DND-41 (cell line): ENCODE data around the gene L3MBTL4.

Experiments used
- EZH2 ChIP-seq: IDR thresholded peaks from 3 replicates; pipeline ENCODE4 v1.6.1; 2012; ENCODE audit warnings: borderline replicate concordance, low read depth, mild to moderate bottlenecking, moderate library complexity, low read length, inconsistent platforms; ENCODE audit not compliant: severe bottlenecking
- TF ChIP-seq, protein P1 (sequence below): IDR thresholded peaks from 2 replicates; pipeline ENCODE4 v1.5.1; 2012; ENCODE audit warnings: borderline replicate concordance, low read length, moderate library complexity, mild to moderate bottlenecking; ENCODE audit not compliant: poor library complexity, severe bottlenecking; ENCODE audit errors: extremely low read depth

DNA sequence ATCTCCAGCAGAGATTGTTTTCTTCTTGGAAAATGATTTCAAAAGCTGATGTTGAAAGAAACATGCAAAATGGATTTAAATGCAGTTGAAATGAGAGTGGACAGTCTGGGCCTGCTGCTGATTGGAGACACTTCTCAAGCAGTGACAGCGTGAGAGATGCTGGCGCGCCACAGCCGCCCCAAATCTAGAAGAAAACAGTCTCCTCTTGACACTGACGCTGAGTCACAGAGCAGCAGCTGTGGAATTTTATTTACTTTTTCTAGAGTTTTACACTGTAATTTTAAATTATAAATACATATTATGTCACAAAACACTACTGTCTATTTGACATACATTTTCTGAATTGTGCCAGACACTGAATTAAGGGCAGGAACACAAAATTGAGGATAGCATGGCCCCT lies 397.5 kb downstream of the L3MBTL4 start:
- TF ChIP-seq EZH2: no peak
- TF ChIP-seq, protein P1, sequence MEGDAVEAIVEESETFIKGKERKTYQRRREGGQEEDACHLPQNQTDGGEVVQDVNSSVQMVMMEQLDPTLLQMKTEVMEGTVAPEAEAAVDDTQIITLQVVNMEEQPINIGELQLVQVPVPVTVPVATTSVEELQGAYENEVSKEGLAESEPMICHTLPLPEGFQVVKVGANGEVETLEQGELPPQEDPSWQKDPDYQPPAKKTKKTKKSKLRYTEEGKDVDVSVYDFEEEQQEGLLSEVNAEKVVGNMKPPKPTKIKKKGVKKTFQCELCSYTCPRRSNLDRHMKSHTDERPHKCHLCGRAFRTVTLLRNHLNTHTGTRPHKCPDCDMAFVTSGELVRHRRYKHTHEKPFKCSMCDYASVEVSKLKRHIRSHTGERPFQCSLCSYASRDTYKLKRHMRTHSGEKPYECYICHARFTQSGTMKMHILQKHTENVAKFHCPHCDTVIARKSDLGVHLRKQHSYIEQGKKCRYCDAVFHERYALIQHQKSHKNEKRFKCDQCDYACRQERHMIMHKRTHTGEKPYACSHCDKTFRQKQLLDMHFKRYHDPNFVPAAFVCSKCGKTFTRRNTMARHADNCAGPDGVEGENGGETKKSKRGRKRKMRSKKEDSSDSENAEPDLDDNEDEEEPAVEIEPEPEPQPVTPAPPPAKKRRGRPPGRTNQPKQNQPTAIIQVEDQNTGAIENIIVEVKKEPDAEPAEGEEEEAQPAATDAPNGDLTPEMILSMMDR: no peak
